Left ventricle myocardium inferior (tissue), 1 donor: ENCODE data around the gene CFI. TPM values are rescaled to one million over a fixed set of nuclear protein-coding genes. Genes with fewer than 3 reads are reported as not detected.

Experiments used
- DNase-seq: peaks from one replicate; pipeline ENCODE4 v3.0.0-alpha.2; 2020
- H3K27ac ChIP-seq: fragments of 200-600 bp; replicated peaks from 2 replicates; pipeline ENCODE4 v1.8.0; 2021
- H3K27me3 ChIP-seq: fragments of 200-600 bp; 2 replicates; pipeline ENCODE4 v1.8.0; 2021; ENCODE audit warnings: low read depth
- H3K36me3 ChIP-seq: fragments of 200-600 bp; 2 replicates; pipeline ENCODE4 v1.8.0; 2021
- H3K4me1 ChIP-seq: fragments of 200-600 bp; 2 replicates; pipeline ENCODE4 v1.8.0; 2021
- H3K4me3 ChIP-seq: fragments of 200-600 bp; 2 replicates; pipeline ENCODE4 v1.8.0; 2021; ENCODE audit warnings: mild to moderate bottlenecking, moderate library complexity
- H3K9me3 ChIP-seq: fragments of 200-600 bp; replicated peaks from 2 replicates; pipeline ENCODE4 v1.8.0; 2021
- CTCF ChIP-seq: fragments of 200-600 bp; IDR thresholded peaks from 2 replicates; pipeline ENCODE4 v1.8.0; 2021; ENCODE audit warnings: antibody characterized with exemption, mild to moderate bottlenecking, borderline replicate concordance
- intact Hi-C: fragments of 100-400 bp; cut with micrococcal nuclease; formaldehyde crosslinking; loops from one replicate; pipeline ENCODE4 v1.11.0; 2022
- total RNA-seq: library from RNA; stranded (reverse); fragmentation: NEBNext Ultra II Directional; extraction: Animal tissue kit (Norgen Biotek cat#: 25700); gene quantifications from one replicate; pipeline ENCODE4 v1.2.1, GENCODE V29; 2021
- donor health status: DM: no; HTN: yes; CAD: no; lungs with severe emphysema.

The CFI gene
- total RNA-seq, 1 donor from 2014 or later, result 6.8 TPM

GRCh38 chr4:109745830-109746229, 56.0 kb downstream of the CFI start:
- Histone ChIP-seq H3K4me1 (no peaks in the 10 kb centered on the region), H3K27ac (no peak overlapping the region), H3K36me3 (peaks cover 6% of the 10 kb centered on the region), H3K27me3 (no peaks in the 10 kb centered on the region), H3K4me3 (no peak overlapping the region), H3K9me3 (no peaks in the 10 kb centered on the region)
- no peak for DNase-seq
- TF ChIP-seq CTCF, result no peak
- intact Hi-C loops, result no loop called here

- no peak overlapping the region for H3K4me3 ChIP-seq
- intact Hi-C loops, result no loop called here
- DNase-seq, result no peak
- peaks cover 6% of the 10 kb centered on the region for H3K36me3 ChIP-seq
- H3K4me1 ChIP-seq, result no peaks in the 10 kb centered on the region
- H3K9me3 ChIP-seq, result no peaks in the 10 kb centered on the region
- no peaks in the 10 kb centered on the region for H3K27me3 ChIP-seq
- no peak for TF ChIP-seq CTCF
- no peak overlapping the region for H3K27ac ChIP-seq
Measured at GRCh38 chr4:109739547-109739946, 62.3 kb downstream of the CFI start.

GRCh38 chr4:109738104-109738872, 63.5 kb downstream of the CFI start:
- intact Hi-C loops, result no loop called here
- Histone ChIP-seq H3K36me3 (peaks cover 6% of the 10 kb centered on the region), H3K27ac (no peak overlapping the region), H3K4me3 (no peak overlapping the region), H3K4me1 (no peaks in the 10 kb centered on the region), H3K27me3 (no peaks in the 10 kb centered on the region), H3K9me3 (no peaks in the 10 kb centered on the region)
- no peak for TF ChIP-seq CTCF
- no peak for DNase-seq

GRCh38 chr4:109735566-109736365, 66.0 kb downstream of the CFI start:
- H3K36me3 ChIP-seq, result no peaks in the 10 kb centered on the region
- intact Hi-C loops, result no loop called here
- H3K4me3 ChIP-seq, result no peak overlapping the region
- no peak for TF ChIP-seq CTCF
- H3K27me3 ChIP-seq, result no peaks in the 10 kb centered on the region
- no peak for DNase-seq
- H3K27ac ChIP-seq, result no peak overlapping the region
- H3K9me3 ChIP-seq, result no peaks in the 10 kb centered on the region
- H3K4me1 ChIP-seq, result peaks cover under 1% of the 10 kb centered on the region

- Histone ChIP-seq H3K36me3 (no peaks in the 10 kb centered on the region), H3K4me3 (no peak overlapping the region), H3K27me3 (no peaks in the 10 kb centered on the region), H3K4me1 (peaks cover 19% of the 10 kb centered on the region), H3K9me3 (no peaks in the 10 kb centered on the region), H3K27ac (no peak overlapping the region)
- no peak for DNase-seq
- intact Hi-C loops, result no loop called here
- TF ChIP-seq CTCF, result no peak
Measured at GRCh38 chr4:109733728-109734127, 68.1 kb downstream of the CFI start.
